Osteoblast (primary cell): ENCODE measurements around the gene FAM117A. TPM values are rescaled to one million over a fixed set of nuclear protein-coding genes. Genes with fewer than 3 reads are reported as not detected.

Source experiments
- DNase-seq: peaks from one replicate; pipeline ENCODE4 v3.0.0; 2011; ENCODE audit warnings: low spot score, mixed read lengths; ENCODE audit not compliant: insufficient read length; ENCODE audit errors: missing footprints
- H2AFZ ChIP-seq: 2 replicates; pipeline ENCODE4 v1.6.0; 2011; ENCODE audit warnings: mild to moderate bottlenecking, low read length
- H3K27ac ChIP-seq: 2 replicates; pipeline ENCODE4 v1.5.1; 2011; ENCODE audit warnings: mild to moderate bottlenecking, low read depth, low read length, moderate library complexity
- H3K27me3 ChIP-seq: 2 replicates; pipeline ENCODE4 v1.6.0; 2012; ENCODE audit warnings: mild to moderate bottlenecking, control low read depth, inconsistent platforms, low read length, moderate library complexity; ENCODE audit not compliant: insufficient read depth
- H3K36me3 ChIP-seq: 2 replicates; pipeline ENCODE4 v1.5.1; 2011; ENCODE audit warnings: mild to moderate bottlenecking, low read length, control low read depth, moderate library complexity; ENCODE audit not compliant: insufficient read depth
- H3K4me1 ChIP-seq: 2 replicates; pipeline ENCODE4 v1.5.1; 2011; ENCODE audit warnings: mild to moderate bottlenecking, low read length, control low read depth, moderate library complexity; ENCODE audit not compliant: insufficient read depth
- H3K4me2 ChIP-seq: 2 replicates; pipeline ENCODE4 v1.6.0; 2011; ENCODE audit warnings: mild to moderate bottlenecking, low read length; ENCODE audit not compliant: insufficient read depth
- H3K4me3 ChIP-seq: fragments of 200-600 bp; sonication (generic); 3 replicates; pipeline ENCODE4 v1.5.1; 2012; ENCODE audit warnings: mild to moderate bottlenecking, low read length, inconsistent platforms; ENCODE audit not compliant: insufficient read depth
- H3K79me2 ChIP-seq: 2 replicates; pipeline ENCODE4 v1.6.0; 2012; ENCODE audit warnings: mild to moderate bottlenecking, low read length, control low read depth, inconsistent platforms; ENCODE audit not compliant: insufficient read depth
- H3K9me3 ChIP-seq: 2 replicates; pipeline ENCODE4 v1.5.1; 2011; ENCODE audit warnings: low read depth, low read length, control low read depth
- H4K20me1 ChIP-seq: 2 replicates; pipeline ENCODE4 v1.6.0; 2012; ENCODE audit warnings: mild to moderate bottlenecking, low read length, control low read depth; ENCODE audit not compliant: insufficient read depth
- total RNA-seq: library from RNA; depleted of rRNA; stranded (reverse); fragments of >200 nt; gene quantifications from 2 replicates; pipeline ENCODE4 v1.2.3, GENCODE V29; 2012
- TF ChIP-seq, protein P1 (sequence below): IDR thresholded peaks from 2 replicates; pipeline ENCODE4 v1.5.1; 2011; ENCODE audit warnings: mild to moderate bottlenecking, low read depth, low read length, moderate library complexity; ENCODE audit errors: extremely low read depth

FAM117A gene
- total RNA-seq, 1 donor, result 8.7 TPM

DNA sequence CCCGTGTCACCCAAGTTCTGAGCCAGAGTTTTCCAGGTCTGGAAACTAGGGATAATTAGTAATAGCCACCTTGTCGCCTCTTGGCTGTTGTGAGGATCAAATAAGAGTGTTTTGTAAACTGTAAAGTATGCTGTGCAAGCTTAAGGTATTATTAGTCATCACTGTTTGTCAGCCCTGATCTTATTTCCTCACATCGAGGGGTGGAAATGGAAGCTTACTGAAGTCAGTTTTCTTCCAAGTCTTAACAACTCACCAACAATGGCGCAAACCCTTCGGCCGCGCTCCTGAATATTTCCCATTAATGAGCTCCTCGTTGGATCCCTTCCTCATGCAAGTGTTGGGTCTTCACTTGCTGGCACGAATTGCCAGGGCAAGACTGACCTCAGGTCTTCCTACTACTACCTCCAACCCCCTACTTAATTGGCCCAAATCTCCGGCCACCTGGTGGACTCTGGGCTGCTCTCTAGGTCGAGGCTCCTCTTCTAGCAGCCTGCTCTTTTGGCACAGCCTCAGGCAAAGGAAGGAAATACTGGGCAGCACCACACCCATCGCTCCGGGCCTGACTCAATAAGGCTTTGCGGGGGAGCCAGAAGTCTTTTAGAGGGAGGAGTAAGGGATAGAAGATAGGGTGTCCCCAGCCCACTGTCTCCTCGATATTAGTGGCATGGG, 55.3 kb downstream of the FAM117A start:
- H3K36me3 ChIP-seq, result peaks cover 23% of the 10 kb centered on the region
- H3K4me3 ChIP-seq, result peak overlapping the region; percentile 91
- H4K20me1 ChIP-seq, result peaks cover 2% of the 10 kb centered on the region
- no peaks in the 10 kb centered on the region for H3K9me3 ChIP-seq
- H3K27ac ChIP-seq, result peak overlapping the region; percentile 99
- peak overlapping the region; percentile 84 for H2AFZ ChIP-seq
- peaks cover 18% of the 10 kb centered on the region for H3K4me1 ChIP-seq
- TF ChIP-seq, protein P1, sequence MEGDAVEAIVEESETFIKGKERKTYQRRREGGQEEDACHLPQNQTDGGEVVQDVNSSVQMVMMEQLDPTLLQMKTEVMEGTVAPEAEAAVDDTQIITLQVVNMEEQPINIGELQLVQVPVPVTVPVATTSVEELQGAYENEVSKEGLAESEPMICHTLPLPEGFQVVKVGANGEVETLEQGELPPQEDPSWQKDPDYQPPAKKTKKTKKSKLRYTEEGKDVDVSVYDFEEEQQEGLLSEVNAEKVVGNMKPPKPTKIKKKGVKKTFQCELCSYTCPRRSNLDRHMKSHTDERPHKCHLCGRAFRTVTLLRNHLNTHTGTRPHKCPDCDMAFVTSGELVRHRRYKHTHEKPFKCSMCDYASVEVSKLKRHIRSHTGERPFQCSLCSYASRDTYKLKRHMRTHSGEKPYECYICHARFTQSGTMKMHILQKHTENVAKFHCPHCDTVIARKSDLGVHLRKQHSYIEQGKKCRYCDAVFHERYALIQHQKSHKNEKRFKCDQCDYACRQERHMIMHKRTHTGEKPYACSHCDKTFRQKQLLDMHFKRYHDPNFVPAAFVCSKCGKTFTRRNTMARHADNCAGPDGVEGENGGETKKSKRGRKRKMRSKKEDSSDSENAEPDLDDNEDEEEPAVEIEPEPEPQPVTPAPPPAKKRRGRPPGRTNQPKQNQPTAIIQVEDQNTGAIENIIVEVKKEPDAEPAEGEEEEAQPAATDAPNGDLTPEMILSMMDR, result peak; percentile 8
- peak overlapping the region; percentile 92 for H3K4me2 ChIP-seq
- H3K79me2 ChIP-seq, result peaks cover 22% of the 10 kb centered on the region
- no peak for DNase-seq
- H3K27me3 ChIP-seq, result no peaks in the 10 kb centered on the region

DNA sequence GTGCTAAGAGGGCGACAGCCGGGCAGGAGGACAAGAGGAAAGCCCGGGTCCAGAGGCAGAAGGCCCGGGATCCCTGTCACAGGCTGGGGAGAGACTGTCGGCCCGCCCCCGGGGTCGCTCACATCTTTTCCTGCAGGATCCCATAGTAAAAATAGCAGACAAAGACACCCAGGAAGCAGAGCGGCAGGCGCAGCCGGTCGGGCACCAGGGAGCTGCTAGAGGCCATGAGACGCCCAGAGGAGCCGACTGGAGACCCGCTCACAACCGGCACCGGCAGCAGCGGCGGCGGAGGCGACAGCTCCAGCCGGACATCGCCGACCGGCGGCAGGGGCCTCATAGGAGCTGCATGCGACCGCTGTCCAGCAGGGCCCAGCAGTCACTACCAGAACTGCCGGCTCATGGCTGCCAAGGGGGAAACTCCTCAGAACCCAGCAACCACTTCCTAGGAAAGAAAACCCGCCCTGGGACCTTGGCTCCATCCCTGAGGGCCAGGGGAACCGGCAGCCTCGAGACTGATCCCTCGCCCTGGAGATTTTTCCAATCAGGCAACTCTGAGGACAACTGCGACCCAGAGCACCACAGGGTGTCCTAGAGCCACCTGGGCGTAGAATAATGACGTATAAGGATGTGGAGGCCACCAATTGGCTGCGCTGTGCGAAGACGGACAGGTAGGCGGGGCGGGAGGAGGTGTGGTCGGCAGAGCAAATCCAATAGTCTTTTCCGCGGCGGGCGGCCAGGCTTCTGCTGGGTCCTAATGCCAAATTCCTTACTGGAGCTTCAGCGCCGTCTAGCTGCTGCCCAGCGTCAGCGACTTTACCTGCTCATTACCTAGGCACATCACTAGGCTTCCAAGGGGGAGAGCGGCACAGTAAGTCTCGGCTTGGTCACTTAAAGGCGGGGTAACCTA, 56.1 kb downstream of the FAM117A start, which contains the start of gene SLC35B1:
SLC35B1 (minus strand) TSS at position 357 of the 907 bp plus-strand sequence; CDS start at position 226, 131 bp downstream.
- H3K79me2 ChIP-seq, result peaks cover 22% of the 10 kb centered on the region
- peak within 1 kb of the TSS; percentile 91 for H3K4me3 ChIP-seq
- peaks cover 30% of the 10 kb centered on the region for H3K36me3 ChIP-seq
- no peaks in the 10 kb centered on the region for H3K9me3 ChIP-seq
- TF ChIP-seq, protein P1, result peak; percentile 91
- no peaks in the 10 kb centered on the region for H3K27me3 ChIP-seq
- H4K20me1 ChIP-seq, result peaks cover 2% of the 10 kb centered on the region
- peak; percentile 98 for DNase-seq
- peak within 1 kb of the TSS; percentile 99 for H3K27ac ChIP-seq
- H3K4me1 ChIP-seq, result peaks cover 18% of the 10 kb centered on the region
- H2AFZ ChIP-seq, result peak within 1 kb of the TSS; percentile 95
- H3K4me2 ChIP-seq, result peak within 1 kb of the TSS; percentile 92

DNA sequence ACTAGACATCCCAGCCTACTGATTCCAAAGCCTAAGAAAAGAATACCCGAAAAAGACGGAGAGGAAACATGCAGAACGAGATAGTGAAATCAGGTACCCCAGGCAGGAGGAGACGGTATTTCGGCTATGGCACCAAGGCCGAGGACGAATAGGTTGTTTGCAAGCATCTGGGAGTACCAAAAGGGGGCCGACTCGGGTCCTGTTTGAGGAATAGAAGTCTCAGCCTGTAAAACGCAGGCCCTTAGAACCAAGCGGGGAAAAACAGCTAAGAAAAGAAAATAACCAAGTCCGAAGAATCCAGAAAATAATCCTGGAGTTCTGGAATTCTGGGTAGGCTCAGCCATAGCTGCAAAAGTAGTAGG, 56.7 kb downstream of the FAM117A start:
- Histone ChIP-seq H3K4me1 (peaks cover 18% of the 10 kb centered on the region), H3K27ac (peak overlapping the region; percentile 99), H3K79me2 (peaks cover 22% of the 10 kb centered on the region), H2AFZ (peak overlapping the region; percentile 95), H3K4me3 (peak overlapping the region; percentile 91), H3K4me2 (peak overlapping the region; percentile 92), H3K27me3 (no peaks in the 10 kb centered on the region), H4K20me1 (peaks cover 2% of the 10 kb centered on the region), H3K36me3 (peaks cover 37% of the 10 kb centered on the region), H3K9me3 (no peaks in the 10 kb centered on the region)
- TF ChIP-seq, protein P1, result no peak
- DNase-seq, result no peak

DNA sequence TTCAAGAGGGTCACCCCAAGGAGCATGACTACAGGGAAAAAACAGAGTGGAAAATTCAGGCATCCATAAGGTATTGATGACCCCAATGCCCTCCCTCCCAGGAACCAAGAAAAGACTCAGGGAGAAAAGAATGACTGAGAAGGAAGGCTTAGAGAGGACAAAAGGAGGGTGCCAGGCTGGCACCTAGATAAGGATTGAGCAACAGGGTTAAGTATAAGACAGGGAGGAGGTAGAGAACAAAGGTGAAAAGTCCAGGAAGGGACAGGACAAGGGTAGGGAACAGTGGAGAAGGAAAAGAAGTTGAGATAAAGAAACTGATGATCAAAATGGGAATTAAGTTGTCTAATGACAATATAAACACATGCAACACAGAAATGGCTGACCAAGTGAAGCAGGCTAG, 58.7 kb downstream of the FAM117A start:
- no peak overlapping the region for H3K27ac ChIP-seq
- H3K9me3 ChIP-seq, result no peaks in the 10 kb centered on the region
- peaks cover 22% of the 10 kb centered on the region for H3K79me2 ChIP-seq
- no peak overlapping the region for H3K4me3 ChIP-seq
- H2AFZ ChIP-seq, result no peak overlapping the region
- H3K4me1 ChIP-seq, result peaks cover 18% of the 10 kb centered on the region
- H3K36me3 ChIP-seq, result peaks cover 56% of the 10 kb centered on the region
- no peak for DNase-seq
- H4K20me1 ChIP-seq, result peaks cover 2% of the 10 kb centered on the region
- no peak overlapping the region for H3K4me2 ChIP-seq
- no peaks in the 10 kb centered on the region for H3K27me3 ChIP-seq
- TF ChIP-seq, protein P1, result no peak
